Naive thymus-derived CD8-positive, alpha-beta T cell (primary cell): ENCODE measurements around the gene OSBPL2. TPM values are rescaled to one million over a fixed set of nuclear protein-coding genes. Genes with fewer than 3 reads are reported as not detected.

Experiments
- ATAC-seq, 2 donors: fragments of 150-1000 bp; cut with Tn5 transposase in 1 of 2; sonication (Bioruptor Pico), chemical (Tn5 transposase) in 1 of 2; 1 replicate in 1 of 2; 2 replicates in 1 of 2; pipeline ENCODE4 v1.10.0; 2021; ENCODE audit warnings: mild to moderate bottlenecking in 2 of 2, moderate library complexity in 2 of 2
- POLR2A ChIA-PET: fragments of 350-600 bp; sonication (Branson Sonifier 250); formaldehyde crosslinking; loops from one replicate; lab custom pipeline; 2021; ENCODE audit warnings: antibody characterized with exemption; lab: Charles Lee
- DNase-seq, 10 donors: peaks; one replicate each; pipeline versions ENCODE4 v3.0.0 to v3.0.0-alpha.2; 2020 to 2022
- H3K27ac Mint-ChIP-seq, 10 donors: one replicate each; pipeline ENCODE4 v1.8.0; 2020 to 2022; ENCODE audit warnings: mild to moderate bottlenecking in 10 of 10, mixed read lengths in 10 of 10, moderate library complexity in 4 of 10, inconsistent platforms in 1 of 10
- H3K27me3 Mint-ChIP-seq, 5 donors: one replicate each; pipeline ENCODE4 v1.8.0; 2021 to 2022; ENCODE audit warnings: mixed read lengths in 5 of 5
- H3K36me3 Mint-ChIP-seq, 3 donors: one replicate each; pipeline ENCODE4 v1.8.0; 2020 to 2022; ENCODE audit warnings: mixed read lengths in 3 of 3, mild to moderate bottlenecking in 2 of 3, inconsistent platforms in 1 of 3
- H3K4me1 Mint-ChIP-seq, 4 donors: one replicate each; pipeline ENCODE4 v1.8.0; 2021 to 2022; ENCODE audit warnings: mixed read lengths in 4 of 4
- H3K4me3 Mint-ChIP-seq, 10 donors: one replicate each; pipeline ENCODE4 v1.8.0; 2020 to 2022; ENCODE audit warnings: mild to moderate bottlenecking in 10 of 10, mixed read lengths in 10 of 10, moderate library complexity in 6 of 10, inconsistent platforms in 1 of 10
- H3K9me3 Mint-ChIP-seq, 9 donors: one replicate each; pipeline ENCODE4 v1.8.0; 2020 to 2022; ENCODE audit warnings: mixed read lengths in 9 of 9, mild to moderate bottlenecking in 3 of 9, inconsistent platforms in 1 of 9, moderate library complexity in 1 of 9
- polyA plus RNA-seq, 3 donors: library from polyadenylated mRNA; unstranded; fragments of 300-500 nt; fragmentation: Illumina TruSeq; gene quantifications; one replicate each; pipeline ENCODE4 v1.2.3, GENCODE V29; 2021
- total RNA-seq, 8 experiments: library from RNA in 2 of 8; stranded (reverse) in 2 of 8; gene quantifications; one replicate each; pipeline ENCODE4 v1.2.3 and lab custom pipeline; 2021 to 2026

The OSBPL2 gene
- total and polyA plus RNA-seq, 5 experiments from 2014 or later, result 15.4 to 74.5 (median 22.1) TPM

DNA sequence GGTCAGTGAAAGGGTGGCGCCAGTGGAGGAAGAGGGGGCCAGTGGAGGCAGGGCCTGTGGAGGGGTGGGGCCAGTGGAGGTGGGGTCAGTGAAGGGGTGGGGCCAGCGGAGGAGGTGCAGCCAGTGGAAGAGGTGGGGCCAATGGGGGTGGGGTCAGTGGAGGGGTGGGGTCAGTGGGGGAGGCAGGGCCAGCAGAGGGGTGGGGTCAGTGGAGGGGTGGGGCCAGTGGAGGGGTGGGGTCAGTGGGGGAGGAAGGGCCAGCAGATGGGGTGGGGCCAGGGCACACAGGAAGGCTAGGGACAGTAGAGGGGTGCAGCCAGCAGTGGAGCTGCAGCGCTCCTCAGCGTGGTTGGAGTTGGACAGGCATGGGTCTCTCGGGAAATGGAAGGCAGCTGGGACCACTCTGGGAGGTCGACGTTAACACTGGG, 83.2 kb downstream of the OSBPL2 start:
- DNase-seq (peak in 1 of 10 donors; percentile 12), ATAC-seq (no peak)
- H3K4me3 Mint-ChIP-seq, result no peak overlapping the region
- H3K36me3 Mint-ChIP-seq, result no peaks in the 10 kb centered on the region
- peaks cover 0 to 6% (median 2%) of the 10 kb centered on the region in 4 donors for H3K4me1 Mint-ChIP-seq
- no peaks in the 10 kb centered on the region for H3K27me3 Mint-ChIP-seq
- POLR2A ChIA-PET, result no interaction called here
- H3K27ac Mint-ChIP-seq, result no peak overlapping the region
- no peaks in the 10 kb centered on the region for H3K9me3 Mint-ChIP-seq

DNA sequence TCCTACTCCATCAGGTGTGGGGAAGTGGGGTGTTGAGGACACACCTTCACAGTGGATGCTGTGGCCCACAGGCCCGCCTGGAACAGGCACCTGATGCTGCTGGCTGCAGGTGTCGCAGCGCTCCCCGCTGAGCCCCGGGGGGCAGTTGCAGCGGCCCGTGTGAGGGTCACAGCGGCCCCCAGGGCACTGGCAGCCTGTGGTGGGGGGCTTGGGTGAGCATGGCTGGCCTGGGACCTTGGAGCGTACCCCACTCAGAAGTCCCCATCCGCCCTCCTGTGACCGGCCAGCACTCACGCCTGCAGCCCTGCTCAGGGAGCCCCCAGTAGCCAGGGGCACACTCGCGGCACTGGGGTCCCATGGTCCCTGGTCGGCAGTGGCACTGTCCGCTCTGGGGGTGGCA, 83.7 kb downstream of the OSBPL2 start:
- H3K36me3 Mint-ChIP-seq, result no peaks in the 10 kb centered on the region
- no peak overlapping the region for H3K27ac Mint-ChIP-seq
- POLR2A ChIA-PET, result no interaction called here
- DNase-seq, result no peak
- no peaks in the 10 kb centered on the region for H3K9me3 Mint-ChIP-seq
- H3K4me3 Mint-ChIP-seq, result no peak overlapping the region
- no peaks in the 10 kb centered on the region for H3K27me3 Mint-ChIP-seq
- ATAC-seq, result no peak
- peaks cover 0 to 6% (median 2%) of the 10 kb centered on the region in 4 donors for H3K4me1 Mint-ChIP-seq

DNA sequence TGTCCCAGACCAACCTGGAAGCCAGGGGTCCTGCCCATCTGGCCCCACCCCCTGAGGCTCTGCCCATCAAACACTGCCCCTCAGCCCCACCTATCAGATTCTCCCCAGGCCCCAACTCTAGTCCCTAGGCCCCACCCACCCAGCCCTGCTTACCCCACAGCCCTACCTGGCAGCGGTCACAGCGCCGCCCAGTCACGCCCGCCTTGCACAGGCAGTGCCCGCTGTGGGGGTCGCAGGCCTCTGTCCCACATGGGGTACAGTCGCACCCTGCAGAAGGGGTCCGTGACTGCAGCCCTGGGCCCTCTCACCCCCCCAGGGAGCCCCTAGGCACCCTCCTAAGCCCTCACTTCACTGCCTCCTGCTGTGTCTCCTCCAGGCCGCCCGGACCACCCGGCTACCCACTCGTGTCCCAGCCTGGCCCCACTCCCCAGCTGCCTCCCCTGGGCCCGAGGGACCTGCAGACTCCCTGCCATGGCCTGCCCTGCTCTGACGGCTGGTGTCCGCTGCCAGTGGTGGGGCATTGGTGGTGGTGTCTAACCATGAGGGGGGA, 84.2 kb downstream of the OSBPL2 start:
- Mint-ChIP-seq H3K27me3 (no peaks in the 10 kb centered on the region), H3K4me3 (no peak overlapping the region), H3K36me3 (no peaks in the 10 kb centered on the region), H3K4me1 (peaks cover 0 to 3% (median 2%) of the 10 kb centered on the region in 4 donors), H3K9me3 (no peaks in the 10 kb centered on the region), H3K27ac (no peak overlapping the region)
- DNase-seq, result no peak
- POLR2A ChIA-PET, result no interaction called here
- ATAC-seq, result no peak

DNA sequence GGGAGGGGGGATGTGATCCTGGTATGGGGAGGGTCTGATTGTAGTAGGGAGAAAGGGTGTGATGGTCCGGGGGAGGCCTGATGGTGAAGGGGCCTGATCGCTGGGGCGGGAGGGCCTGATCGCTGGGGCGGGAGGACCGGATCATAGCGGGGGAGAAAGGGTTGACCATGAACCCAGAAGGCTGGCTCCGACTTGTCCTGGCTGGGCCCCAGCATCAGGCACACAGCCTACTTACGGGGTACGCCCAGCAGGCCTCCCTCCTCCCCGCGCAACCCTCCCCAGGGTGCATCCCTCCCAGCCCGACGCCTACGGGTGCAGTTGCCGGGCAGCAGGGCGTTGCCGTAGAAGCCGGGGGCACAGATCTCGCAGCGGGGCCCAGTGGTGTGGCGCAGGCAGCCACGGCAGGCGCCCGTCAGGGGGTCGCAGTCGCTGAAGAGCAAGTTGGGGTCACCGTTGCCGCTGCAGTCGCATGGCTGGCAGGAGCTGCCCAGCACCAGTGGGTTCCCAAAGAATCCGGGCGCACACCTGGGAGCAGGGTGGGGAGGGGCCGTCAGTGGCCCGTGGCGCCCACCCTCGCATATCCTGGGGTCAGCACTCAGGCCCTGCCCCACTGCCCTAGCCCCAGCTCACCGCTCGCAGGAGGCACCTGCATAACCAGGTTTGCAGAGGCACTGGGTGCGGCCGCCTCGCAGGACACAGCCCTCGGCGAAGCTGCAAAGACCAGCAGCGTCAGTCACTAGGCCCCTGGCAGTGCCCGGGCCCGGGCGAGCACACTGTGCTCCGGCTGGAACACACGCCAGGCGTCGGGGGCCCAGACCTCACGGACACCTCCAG, 85.0 kb downstream of the OSBPL2 start:
- H3K36me3 Mint-ChIP-seq, result no peaks in the 10 kb centered on the region
- POLR2A ChIA-PET, result no interaction called here
- ATAC-seq (no peak), DNase-seq (no peak)
- H3K9me3 Mint-ChIP-seq, result no peaks in the 10 kb centered on the region
- H3K4me3 Mint-ChIP-seq, result no peak overlapping the region
- H3K27me3 Mint-ChIP-seq, result no peaks in the 10 kb centered on the region
- peaks cover 0 to 3% (median 2%) of the 10 kb centered on the region in 4 donors for H3K4me1 Mint-ChIP-seq
- no peak overlapping the region for H3K27ac Mint-ChIP-seq

DNA sequence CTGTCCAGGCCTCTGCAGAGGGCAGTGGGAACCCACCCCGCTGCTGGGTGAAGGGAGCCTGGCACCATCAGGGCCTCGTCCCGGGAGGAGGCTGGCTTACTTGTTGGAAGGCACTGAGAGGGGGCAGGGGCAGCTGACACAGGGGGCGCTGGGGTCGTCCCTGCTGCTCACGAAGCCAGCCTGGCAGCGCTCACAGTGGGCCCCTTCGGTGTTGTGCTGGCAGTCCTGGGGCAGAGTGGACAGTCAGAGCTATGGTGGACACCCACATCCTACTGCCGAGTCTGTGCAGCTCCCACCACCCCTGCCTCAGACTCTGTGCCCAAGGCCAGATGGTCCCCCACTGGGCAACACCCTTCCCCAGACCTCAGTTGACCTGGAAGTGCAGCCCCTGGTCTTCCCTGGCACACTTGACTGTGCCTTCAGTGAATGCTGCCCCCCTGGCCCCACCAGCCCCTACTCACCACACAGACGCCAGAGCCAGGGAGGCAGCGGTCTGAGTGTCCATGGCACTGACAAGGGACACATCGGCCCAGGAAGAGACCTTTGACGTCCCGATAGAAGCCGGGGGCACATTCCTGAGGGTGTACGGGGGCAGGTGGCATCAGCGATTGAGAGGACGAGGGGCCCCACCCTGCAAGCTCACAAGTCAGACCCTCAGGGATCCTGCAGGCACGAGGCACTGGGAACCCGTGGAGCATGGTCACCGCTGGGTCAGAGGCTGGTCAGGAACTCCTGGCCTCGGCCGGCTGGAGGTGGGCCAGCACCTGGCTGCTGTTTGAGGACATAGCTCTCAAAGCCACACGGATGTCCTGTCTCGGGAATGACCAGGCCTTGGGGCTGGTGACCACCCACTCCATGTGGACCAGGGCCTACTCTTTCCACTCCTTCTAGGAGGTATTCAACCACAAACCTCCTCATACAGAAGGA, 85.9 kb downstream of the OSBPL2 start:
- peaks cover 0 to 3% (median 2%) of the 10 kb centered on the region in 4 donors for H3K4me1 Mint-ChIP-seq
- no peaks in the 10 kb centered on the region for H3K36me3 Mint-ChIP-seq
- no peaks in the 10 kb centered on the region for H3K27me3 Mint-ChIP-seq
- no peaks in the 10 kb centered on the region for H3K9me3 Mint-ChIP-seq
- H3K4me3 Mint-ChIP-seq, result no peak overlapping the region
- ATAC-seq, result no peak
- peak overlapping the region in 1 of 10 donors; percentile 59 for H3K27ac Mint-ChIP-seq
- POLR2A ChIA-PET, result no interaction called here
- peak in 1 of 10 donors; percentile 3 for DNase-seq

DNA sequence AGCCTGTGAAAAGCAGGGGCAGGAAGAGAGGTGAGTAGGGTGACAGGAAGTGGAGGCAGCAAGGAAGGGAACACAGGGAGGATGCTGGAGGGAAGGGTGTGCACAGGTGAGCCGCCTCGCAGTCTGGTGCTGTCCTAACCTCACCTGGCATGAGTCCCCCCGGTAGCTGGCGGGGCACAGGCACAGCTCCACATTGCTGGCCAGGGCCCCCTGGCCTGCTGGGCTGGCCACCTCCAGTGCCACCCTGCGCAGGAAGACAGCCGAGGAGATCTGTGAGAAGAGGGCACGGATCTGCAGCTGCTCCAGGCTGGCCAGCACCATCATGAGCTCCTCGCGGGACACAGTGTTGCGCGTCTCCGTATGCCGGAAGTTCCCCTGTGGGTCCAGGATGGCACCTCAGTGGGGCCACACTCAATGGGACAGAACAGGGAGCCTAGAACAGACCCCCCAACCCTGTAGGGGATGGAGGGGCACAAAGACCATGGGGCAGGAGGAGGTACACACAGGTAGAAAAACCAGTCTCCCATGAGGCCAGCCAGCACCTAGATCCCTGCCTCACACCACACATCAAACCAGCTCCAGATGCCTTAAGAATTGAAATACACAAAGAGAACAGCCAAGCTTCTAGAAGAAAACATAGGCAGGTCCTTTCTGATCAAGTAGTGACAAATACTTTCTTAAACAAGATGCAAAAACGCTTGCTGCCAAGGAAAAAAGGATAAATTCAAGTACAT, 87.0 kb downstream of the OSBPL2 start:
- H3K36me3 Mint-ChIP-seq, result no peaks in the 10 kb centered on the region
- no peak for ATAC-seq
- POLR2A ChIA-PET, result no interaction called here
- no peaks in the 10 kb centered on the region for H3K9me3 Mint-ChIP-seq
- H3K4me1 Mint-ChIP-seq, result peaks cover 0 to 3% (median 2%) of the 10 kb centered on the region in 4 donors
- no peak overlapping the region for H3K4me3 Mint-ChIP-seq
- DNase-seq, result no peak
- H3K27me3 Mint-ChIP-seq, result no peaks in the 10 kb centered on the region
- H3K27ac Mint-ChIP-seq, result peak overlapping the region in 1 of 10 donors; percentile 59

DNA sequence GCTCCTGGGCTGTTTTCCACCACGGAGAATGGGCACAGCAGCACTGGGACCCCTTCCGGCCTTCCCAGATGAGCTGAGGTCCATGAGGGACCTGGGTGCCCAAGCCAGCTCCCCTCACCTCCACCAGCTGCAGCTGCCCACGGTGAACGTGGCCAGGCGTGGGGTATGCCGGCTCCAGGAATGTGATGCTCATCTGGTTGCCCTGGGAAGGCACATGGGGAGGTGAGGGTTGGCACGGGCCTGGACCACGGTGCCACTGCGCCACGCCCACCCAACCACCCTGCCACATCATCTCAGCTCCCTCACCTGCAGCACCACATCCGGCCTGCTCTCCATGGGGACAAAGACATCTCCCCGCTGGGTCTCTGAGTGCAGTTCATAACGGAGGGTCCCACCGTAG, 88.2 kb downstream of the OSBPL2 start:
- Mint-ChIP-seq H3K36me3 (no peaks in the 10 kb centered on the region), H3K4me3 (no peak overlapping the region), H3K9me3 (no peaks in the 10 kb centered on the region), H3K4me1 (peaks cover 0 to 2% (median 0%) of the 10 kb centered on the region in 4 donors), H3K27ac (no peak overlapping the region), H3K27me3 (no peaks in the 10 kb centered on the region)
- ATAC-seq (no peak), DNase-seq (no peak)
- POLR2A ChIA-PET, result no interaction called here

DNA sequence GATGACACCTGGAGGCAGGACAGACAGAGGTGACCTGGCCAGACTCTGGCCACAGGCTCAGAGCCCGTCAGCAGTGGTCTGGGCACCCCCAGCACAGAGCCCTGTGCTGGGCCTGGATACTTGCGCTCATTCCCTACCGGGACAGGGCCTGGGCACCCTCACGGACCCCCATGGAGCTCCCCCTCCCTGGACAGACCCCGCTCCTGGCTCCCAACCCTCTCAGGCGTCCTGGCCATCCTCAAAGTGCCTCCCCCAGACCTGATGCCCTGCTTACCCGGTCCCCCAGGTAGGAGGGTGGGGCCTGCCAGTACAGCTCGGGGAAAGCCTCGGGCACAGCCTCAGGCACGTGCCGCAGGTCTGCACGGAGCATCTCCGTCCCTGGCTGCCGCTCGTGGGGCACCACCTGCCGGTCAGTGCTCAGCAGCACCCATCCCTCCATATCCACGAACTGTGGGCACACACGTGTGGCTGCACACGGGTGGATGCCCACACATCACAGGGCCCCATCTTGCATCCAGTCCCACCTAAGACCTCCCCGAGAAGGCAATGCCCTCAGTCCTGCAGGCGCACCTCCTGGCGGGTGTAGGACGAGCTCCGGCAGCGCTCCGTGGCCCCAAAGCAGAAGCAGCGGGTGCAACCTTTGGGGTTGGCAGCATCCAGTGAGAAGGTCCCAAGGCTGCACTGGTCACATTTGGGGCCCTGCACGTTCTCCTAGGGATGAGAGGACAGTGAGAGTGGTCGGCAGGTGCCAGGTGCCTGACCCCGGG, 88.8 kb downstream of the OSBPL2 start:
- peaks cover 0 to 2% (median 0%) of the 10 kb centered on the region in 4 donors for H3K4me1 Mint-ChIP-seq
- H3K9me3 Mint-ChIP-seq, result no peaks in the 10 kb centered on the region
- H3K27ac Mint-ChIP-seq, result peak overlapping the region in 1 of 10 donors; percentile 49
- H3K4me3 Mint-ChIP-seq, result no peak overlapping the region
- POLR2A ChIA-PET, result no interaction called here
- no peaks in the 10 kb centered on the region for H3K36me3 Mint-ChIP-seq
- no peak for ATAC-seq
- no peaks in the 10 kb centered on the region for H3K27me3 Mint-ChIP-seq
- DNase-seq, result no peak

DNA sequence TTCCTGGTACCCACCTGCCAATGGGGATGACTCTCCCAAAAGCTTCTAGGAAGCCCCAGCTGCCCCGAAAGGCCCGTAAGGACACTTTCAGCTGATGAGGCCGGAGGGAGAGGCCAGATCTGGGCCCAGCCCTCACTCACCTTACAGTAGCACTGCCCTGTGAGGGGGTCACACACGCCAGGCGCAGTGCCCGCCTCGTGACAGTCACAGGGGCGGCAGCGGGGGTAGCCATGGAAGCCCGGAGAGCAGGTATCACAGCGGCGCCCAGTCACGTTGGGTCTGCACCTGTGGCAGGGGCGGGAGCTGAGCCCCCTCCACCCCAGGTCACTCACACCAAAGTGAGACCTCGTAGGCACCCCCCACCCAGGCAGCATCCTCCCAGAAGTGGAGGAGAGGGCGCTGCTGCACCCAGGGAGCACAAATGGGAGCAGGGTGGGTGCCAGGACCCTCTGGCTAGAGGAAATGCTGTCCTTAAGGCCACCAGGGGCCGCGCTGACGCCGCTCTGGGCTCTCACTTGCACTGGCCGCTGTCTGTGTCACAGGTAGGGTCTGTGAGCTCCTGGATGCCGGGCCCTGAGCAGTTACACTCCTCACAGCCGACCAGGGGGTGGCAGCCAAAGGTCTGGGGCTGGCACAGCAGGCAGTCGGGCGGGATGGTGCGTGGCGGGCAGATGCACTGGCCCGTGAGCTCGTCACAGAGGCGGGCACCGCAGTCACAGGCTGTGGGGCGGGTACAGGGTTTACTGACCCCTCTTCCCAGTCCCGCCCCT, 89.6 kb downstream of the OSBPL2 start:
- Mint-ChIP-seq H3K9me3 (no peaks in the 10 kb centered on the region), H3K36me3 (no peaks in the 10 kb centered on the region), H3K4me3 (no peak overlapping the region), H3K4me1 (peaks cover 0 to 2% (median 0%) of the 10 kb centered on the region in 4 donors), H3K27me3 (no peaks in the 10 kb centered on the region), H3K27ac (no peak overlapping the region)
- ATAC-seq, result no peak
- POLR2A ChIA-PET, result no interaction called here
- no peak for DNase-seq

DNA sequence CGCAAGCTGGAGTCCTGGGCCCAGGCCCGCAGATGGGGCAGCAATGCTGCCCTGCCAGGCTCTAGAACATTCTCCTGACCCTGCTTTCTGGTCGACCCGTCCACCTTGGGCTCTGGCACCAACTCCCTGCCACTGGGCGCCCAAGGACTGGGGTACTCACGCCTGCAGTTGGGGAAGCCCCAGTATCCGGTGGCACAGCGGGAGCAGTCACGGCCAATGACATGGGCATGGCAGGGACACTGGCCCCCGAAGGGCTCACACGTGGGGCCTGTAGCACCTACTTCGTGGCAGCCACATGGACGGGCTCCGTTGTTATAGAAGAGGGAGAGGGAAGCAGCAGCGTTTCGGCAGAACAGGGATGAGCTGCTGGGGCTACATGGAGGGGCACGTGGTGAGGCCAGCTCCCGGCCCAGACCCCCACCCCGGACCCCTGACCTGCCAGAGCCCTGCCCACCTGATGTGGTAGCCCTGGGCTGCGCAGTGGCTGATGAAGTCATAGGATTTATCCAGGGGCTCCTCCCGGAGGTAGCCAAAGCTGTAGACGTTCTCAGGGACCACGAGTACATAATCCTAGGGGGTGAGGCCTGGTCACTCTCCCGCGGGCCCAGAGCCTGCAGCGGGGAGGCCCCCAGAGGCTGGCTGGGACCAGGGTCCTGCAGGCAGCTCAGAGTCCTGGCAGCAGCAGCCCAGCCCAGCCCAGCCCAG, 90.5 kb downstream of the OSBPL2 start:
- Mint-ChIP-seq H3K4me3 (no peak overlapping the region), H3K27ac (no peak overlapping the region), H3K9me3 (no peaks in the 10 kb centered on the region), H3K36me3 (no peaks in the 10 kb centered on the region), H3K4me1 (peaks cover 0 to 2% (median 0%) of the 10 kb centered on the region in 4 donors), H3K27me3 (no peaks in the 10 kb centered on the region)
- DNase-seq (no peak), ATAC-seq (no peak)
- POLR2A ChIA-PET, result no interaction called here
